Heart right ventricle (tissue), 16 donors: ENCODE results near the gene BRIP1. TPM values are rescaled to one million over a fixed set of nuclear protein-coding genes. Genes with fewer than 3 reads are reported as not detected.
A peak's percentile ranks its signal among the peaks of the same experiment; 100 is the strongest.
"Not testable (repeated sequence)": the region's sequence is repeated elsewhere in the genome, so short reads cannot be mapped to it uniquely, and the experiment has no call there.

ENCODE experiments used
- ATAC-seq, 8 donors: fragments of 200-7000 bp; cut with Tn5 transposase; one replicate each; pipeline ENCODE4 v1.9.1; 2020; ENCODE audit warnings: mild to moderate bottlenecking in 8 of 8, moderate library complexity in 8 of 8, moderate number of reproducible peaks in 1 of 8
- DNase-seq, 2 donors: peaks; one replicate each; pipeline ENCODE4 v3.0.0-alpha.2; 2020
- H3K27ac ChIP-seq, 10 donors: fragments of 200-600 bp; sonication (generic) in 2 of 10; one replicate each; pipeline versions ENCODE4 v1.5.0 to v1.8.0; 2020 to 2022; ENCODE audit warnings: mild to moderate bottlenecking in 3 of 10
- H3K27me3 ChIP-seq, 7 donors: fragments of 200-600 bp; one replicate each; pipeline ENCODE4 v1.8.0; 2021 to 2022; ENCODE audit warnings: mild to moderate bottlenecking in 2 of 7
- H3K36me3 ChIP-seq, 9 donors: fragments of 200-600 bp; sonication (generic) in 1 of 9; one replicate each; pipeline versions ENCODE4 v1.5.0 to v1.8.0; 2020 to 2022; ENCODE audit warnings: mild to moderate bottlenecking in 2 of 9
- H3K4me1 ChIP-seq, 9 donors: fragments of 200-600 bp; sonication (generic) in 1 of 9; one replicate each; pipeline versions ENCODE4 v1.5.0 to v1.8.0; 2020 to 2022; ENCODE audit warnings: mild to moderate bottlenecking in 4 of 9
- H3K4me3 ChIP-seq, 10 donors: fragments of 200-600 bp; sonication (generic) in 2 of 10; one replicate each; pipeline versions ENCODE4 v1.5.0 to v1.8.0; 2020 to 2022; ENCODE audit warnings: mild to moderate bottlenecking in 7 of 10, moderate library complexity in 2 of 10
- H3K9me3 ChIP-seq, 11 donors: fragments of 200-600 bp in 10 of 11; sonication (generic) in 2 of 11; one replicate each; pipeline versions ENCODE4 v1.5.0 to v1.8.0; 2013 to 2022; ENCODE audit warnings: mild to moderate bottlenecking in 2 of 11, control low read depth in 1 of 11, moderate library complexity in 1 of 11
- WGBS, 2 donors: extraction: QIAGEN DNeasy Blood & Tissue Kit; methylation state at CpG; one replicate each; pipeline ENCODE4 v1.1.7; 2013; ENCODE audit warnings: inconsistent platforms in 1 of 2; 5-methylcytosine and 5-hydroxymethylcytosine counted together
- intact Hi-C, 10 donors: fragments of 100-400 bp; cut with DNase I; formaldehyde crosslinking; loops; one replicate each; pipeline versions ENCODE4 v1.11.1 to v1.14.2; 2022
- polyA plus RNA-seq, 2 donors: library from polyadenylated mRNA; stranded (reverse); fragments of 200-250 nt; gene quantifications; one replicate each; pipeline ENCODE4 v1.2.3, GENCODE V29; 2013
- total RNA-seq, 10 donors: library from RNA; stranded (reverse); fragmentation: NEBNext Ultra II Directional in 3 of 10; extraction: Animal tissue kit (Norgen Biotek cat#: 25700) in 3 of 10; gene quantifications; one replicate each; pipeline versions ENCODE4 v1.2.1 to v1.2.4, GENCODE V29; 2021 to 2023
- TF ChIP-seq, protein P1 (sequence below), 9 donors: fragments of 200-600 bp; sonication (generic) in 2 of 9; IDR thresholded peaks; one replicate each; pipeline versions ENCODE4 v1.5.0 to v1.8.0; 2021 to 2022; ENCODE audit warnings: antibody characterized with exemption in 9 of 9, mild to moderate bottlenecking in 5 of 9, moderate library complexity in 1 of 9
- donor health status: Arrhythmogenic right ventricular cardiomyopathy.
- donor health status: ischemic (EF 13 %, LVEDD 7.1; RV severe dilation, severe dysfunction).
- donor health status: healthy with polysubstance abuse.
- donor health status: DM: no; HTN: yes; CAD: no.
- donor health status: DM: no; HTN: no; CAD: no.
- donor health status: ischemic (EF 25% LVEDD 6.9; RV normal size, moderate dysfunction).
- donor health status: ischemic (EF 25% LVEDD 5.7; RV mildly dilated, moderate dysfunction).
- donor health status: healthy.
- donor health status: DM: yes; HTN: yes; CAD: no.
- donor health status: Ischemic cardiomyopathy.
- donor health status: ischemic (EF 35%, LVEDD 5.7; RV mildly dilated, moderate dysfunction).
- donor health status: nonischemic (EF 11% LVEDD 7.7; RV severe dilation, severe dysfunction).
- donor health status: DM: yes; HTN: yes; CAD: no.
- donor health status: PGD.
- donor health status: ischemic (EF 29% LVEDD 5.4; RV normal size, mild dysfunction).
- donor health status: nonischemic (EF 23%, LVEDD 6.1; RV moderate dilation, normal function).

The BRIP1 gene
- total and polyA plus RNA-seq, 12 donors = 0.03 to 2.1 (median 0.22) TPM; not detected in 1

DNA sequence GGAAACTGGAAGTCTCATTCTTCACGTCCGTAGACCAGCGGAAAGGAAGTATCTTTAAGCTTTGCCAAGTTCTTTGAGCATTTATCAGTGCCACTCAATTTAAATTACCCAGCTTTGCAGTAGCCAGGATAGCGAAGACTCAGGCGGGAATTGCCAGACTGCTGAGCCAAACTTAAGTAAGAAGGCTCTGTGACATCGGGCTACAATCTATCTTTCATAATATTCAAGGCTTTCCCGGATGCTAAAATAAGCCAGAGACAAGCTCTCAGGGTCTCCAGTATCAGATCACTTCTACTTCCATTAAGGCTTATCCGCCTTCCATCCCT lies 436 bp upstream of the BRIP1 start:
- Histone ChIP-seq H3K27ac (peak overlapping the region in 9 of 10 donors; percentile 47 to 85 (median 67)), H3K9me3 (no peaks in the 10 kb centered on the region), H3K36me3 (peaks cover 0 to 28% (median 6%) of the 10 kb centered on the region in 9 donors), H3K27me3 (no peaks in the 10 kb centered on the region), H3K4me1 (peaks cover 0 to 22% (median 9%) of the 10 kb centered on the region in 9 donors), H3K4me3 (peak overlapping the region; percentile 26 to 80 (median 66))
- DNase-seq (no peak), ATAC-seq (peak; percentile 46 to 80 (median 58))
- TF ChIP-seq, protein P1, sequence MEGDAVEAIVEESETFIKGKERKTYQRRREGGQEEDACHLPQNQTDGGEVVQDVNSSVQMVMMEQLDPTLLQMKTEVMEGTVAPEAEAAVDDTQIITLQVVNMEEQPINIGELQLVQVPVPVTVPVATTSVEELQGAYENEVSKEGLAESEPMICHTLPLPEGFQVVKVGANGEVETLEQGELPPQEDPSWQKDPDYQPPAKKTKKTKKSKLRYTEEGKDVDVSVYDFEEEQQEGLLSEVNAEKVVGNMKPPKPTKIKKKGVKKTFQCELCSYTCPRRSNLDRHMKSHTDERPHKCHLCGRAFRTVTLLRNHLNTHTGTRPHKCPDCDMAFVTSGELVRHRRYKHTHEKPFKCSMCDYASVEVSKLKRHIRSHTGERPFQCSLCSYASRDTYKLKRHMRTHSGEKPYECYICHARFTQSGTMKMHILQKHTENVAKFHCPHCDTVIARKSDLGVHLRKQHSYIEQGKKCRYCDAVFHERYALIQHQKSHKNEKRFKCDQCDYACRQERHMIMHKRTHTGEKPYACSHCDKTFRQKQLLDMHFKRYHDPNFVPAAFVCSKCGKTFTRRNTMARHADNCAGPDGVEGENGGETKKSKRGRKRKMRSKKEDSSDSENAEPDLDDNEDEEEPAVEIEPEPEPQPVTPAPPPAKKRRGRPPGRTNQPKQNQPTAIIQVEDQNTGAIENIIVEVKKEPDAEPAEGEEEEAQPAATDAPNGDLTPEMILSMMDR (IDR thresholded peaks at IDR 0.05) = no peak
- 1 to 2% methylated on average over 8 of the region's 8 CpGs for WGBS, 2 donors
- intact Hi-C loops = loop anchor here in 1 of 10 donors (5.0 kb wide), 1 partner anchor 204 kb away; the partner anchor contains the start of gene MED13

DNA sequence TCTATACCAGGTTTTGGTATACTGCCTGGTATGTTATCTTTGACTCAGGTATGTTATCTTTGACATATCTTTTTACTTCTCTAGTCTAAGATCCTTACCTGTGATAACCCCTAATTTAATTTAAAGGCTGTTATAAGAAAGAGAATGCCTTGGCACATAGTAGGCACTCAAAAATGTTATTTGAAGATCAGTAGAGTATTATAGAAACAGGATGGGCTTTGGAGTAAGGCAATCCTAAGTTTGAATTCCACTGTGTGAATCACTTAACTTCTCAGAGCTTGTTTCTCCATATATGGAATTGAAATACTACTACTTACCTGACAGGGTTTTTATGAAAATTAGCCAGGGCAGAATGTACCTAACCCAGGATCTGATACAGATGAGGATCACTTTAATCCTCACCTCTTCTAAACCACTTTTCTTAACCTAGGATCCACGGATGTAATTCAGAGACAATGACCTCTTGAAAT lies 1.2 kb downstream of the BRIP1 start:
- Histone ChIP-seq H3K9me3 (no peaks in the 10 kb centered on the region), H3K36me3 (peaks cover 0 to 12% (median 0%) of the 10 kb centered on the region in 9 donors), H3K27ac (peak overlapping the region in 1 of 10 donors; percentile 82), H3K4me3 (peak overlapping the region in 1 of 10 donors; percentile 80), H3K27me3 (no peaks in the 10 kb centered on the region), H3K4me1 (peaks cover 0 to 22% (median 9%) of the 10 kb centered on the region in 9 donors)
- intact Hi-C loops = loop anchor here in 1 of 10 donors (5.0 kb wide), 1 partner anchor 205 kb away; the partner anchor contains the start of gene MED13
- 23 to 26% methylated on average over 1 of the region's 1 CpG for WGBS, 2 donors
- DNase-seq (no peak), ATAC-seq (no peak)
- TF ChIP-seq, protein P1 (IDR thresholded peaks at IDR 0.05) = no peak

DNA sequence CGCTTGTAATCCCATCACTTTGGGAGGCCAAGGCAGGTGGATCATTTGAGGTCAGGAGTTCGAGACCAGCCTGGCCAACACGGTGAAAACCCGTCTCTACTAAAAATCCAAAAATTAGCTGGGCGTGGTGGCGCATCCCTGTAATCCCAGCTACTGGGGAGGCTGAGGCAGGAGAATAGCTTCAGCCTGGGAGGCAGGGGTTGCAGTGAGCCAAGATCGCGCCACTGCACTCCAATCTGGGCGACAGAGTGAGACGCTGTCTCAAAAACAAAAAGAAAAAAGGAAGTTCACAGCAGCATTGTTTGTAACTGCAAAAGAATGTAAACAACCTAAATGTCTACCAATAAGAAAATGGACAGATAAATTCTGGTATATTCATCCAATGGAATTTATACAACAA lies 2.9 kb downstream of the BRIP1 start:
- ATAC-seq, H3K9me3 ChIP-seq, DNase-seq, H3K36me3 ChIP-seq, H3K27ac ChIP-seq, H3K27me3 ChIP-seq, H3K4me3 ChIP-seq: not testable (repeated sequence)
- peaks cover 0 to 22% (median 9%) of the 10 kb centered on the region in 9 donors for H3K4me1 ChIP-seq
- intact Hi-C loops = loop anchor here in 1 of 10 donors (5.0 kb wide), 1 partner anchor 207 kb away; the partner anchor contains the start of gene MED13
- 94 to 95% methylated on average over 10 of the region's 10 CpGs for WGBS, 2 donors

DNA sequence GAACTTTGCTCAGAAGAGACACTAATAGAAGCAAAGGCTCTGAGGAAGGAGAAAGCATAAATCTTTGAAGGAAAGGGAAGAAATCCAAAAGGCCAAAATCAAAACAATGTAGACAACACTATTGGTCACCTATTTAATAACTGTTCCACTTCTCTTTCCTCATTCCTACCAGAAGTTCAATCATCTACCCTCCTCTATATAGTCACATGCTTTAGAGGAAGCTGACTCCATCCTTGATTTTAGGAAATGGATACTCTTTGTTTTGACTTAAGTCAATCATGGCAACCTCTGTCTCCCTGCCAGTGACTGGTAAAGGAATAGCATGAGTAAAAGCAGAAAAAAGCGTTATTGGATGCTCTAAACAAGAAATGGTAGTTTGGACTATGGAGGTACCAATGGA lies 7.3 kb downstream of the BRIP1 start:
- ATAC-seq = no peak
- TF ChIP-seq, protein P1 (IDR thresholded peaks at IDR 0.05) = no peak
- H3K9me3 ChIP-seq = no peaks in the 10 kb centered on the region
- no peak overlapping the region for H3K27ac ChIP-seq
- intact Hi-C loops = no loop called here
- DNase-seq = no peak
- no peaks in the 10 kb centered on the region for H3K36me3 ChIP-seq
- no peaks in the 10 kb centered on the region for H3K4me1 ChIP-seq
- no peaks in the 10 kb centered on the region for H3K27me3 ChIP-seq
- no peak overlapping the region for H3K4me3 ChIP-seq
- 95 to 98% methylated on average over 1 of the region's 1 CpG for WGBS, 2 donors

DNA sequence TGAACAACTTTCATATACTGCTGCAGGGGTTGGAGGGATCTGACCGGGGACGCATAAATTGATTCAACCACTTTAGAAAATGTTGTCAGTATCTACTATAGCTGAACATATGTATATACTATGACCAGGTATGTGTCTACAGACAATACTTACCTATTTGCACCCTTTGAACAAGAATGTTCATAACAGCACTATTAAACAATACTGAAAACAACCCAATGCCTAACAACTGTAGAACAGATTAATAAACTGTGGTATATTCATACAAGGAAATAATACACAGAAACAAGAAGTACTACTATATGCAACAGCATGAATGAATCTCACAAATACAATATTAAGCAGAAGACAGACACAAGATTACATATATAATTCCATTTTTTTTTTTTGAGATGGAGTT lies 10.5 kb downstream of the BRIP1 start:
- 98% methylated on average over 2 of the region's 2 CpGs for WGBS, 2 donors
- intact Hi-C loops = loop anchor here in 1 of 10 donors (5.0 kb wide), 1 partner anchor 426 kb away; no protein-coding TSS in a partner anchor

More for the DNA sequence above, 10.5 kb downstream of the BRIP1 start:
- Histone ChIP-seq H3K4me1 (no peaks in the 10 kb centered on the region), H3K27me3 (no peaks in the 10 kb centered on the region), H3K36me3 (no peaks in the 10 kb centered on the region), H3K9me3 (no peaks in the 10 kb centered on the region), H3K4me3 (no peak overlapping the region), H3K27ac (no peak overlapping the region)
- TF ChIP-seq, protein P1 (IDR thresholded peaks at IDR 0.05) = no peak
- DNase-seq (no peak), ATAC-seq (no peak)
